T-helper 2 cell treated with Interferon-gamma antibody and Interleukin-4, amounts not matched to agents 5 μg/mL and 100 μg/mL, for 36 hours (primary cell): ENCODE results near the gene HAGH.
"Not testable (repeated sequence)": the region's sequence is repeated elsewhere in the genome, so short reads cannot be mapped to it uniquely, and the experiment has no call there.

ENCODE experiments used
- DNase-seq: peaks from one replicate; pipeline ENCODE4 v3.0.0; 2021; ENCODE audit warnings: low spot score
- H3K27ac Mint-ChIP-seq: one replicate; pipeline ENCODE4 v1.8.0; 2021; ENCODE audit warnings: mild to moderate bottlenecking, mixed read lengths
- H3K27me3 Mint-ChIP-seq: one replicate; pipeline ENCODE4 v1.8.0; 2021; ENCODE audit warnings: low read depth, mixed read lengths
- H3K36me3 Mint-ChIP-seq: one replicate; pipeline ENCODE4 v1.8.0; 2021; ENCODE audit warnings: low read depth, mixed read lengths
- H3K4me1 Mint-ChIP-seq: one replicate; pipeline ENCODE4 v1.8.0; 2021; ENCODE audit warnings: low read depth, mixed read lengths
- H3K4me3 Mint-ChIP-seq: one replicate; pipeline ENCODE4 v1.8.0; 2022; ENCODE audit warnings: mild to moderate bottlenecking, moderate library complexity, mixed read lengths
- H3K9me3 Mint-ChIP-seq: one replicate; pipeline ENCODE4 v1.8.0; 2021; ENCODE audit warnings: mixed read lengths

HAGH gene

GRCh38 chr16:1810106-1810505 is 16.5 kb downstream of the HAGH start:
- no peak overlapping the region for H3K27ac Mint-ChIP-seq
- H3K9me3 Mint-ChIP-seq, result no peaks in the 10 kb centered on the region
- no peak overlapping the region for H3K4me3 Mint-ChIP-seq
- H3K27me3 Mint-ChIP-seq, result no peaks in the 10 kb centered on the region
- peaks cover 6% of the 10 kb centered on the region for H3K4me1 Mint-ChIP-seq
- no peak for DNase-seq
- peaks cover 21% of the 10 kb centered on the region for H3K36me3 Mint-ChIP-seq

DNA sequence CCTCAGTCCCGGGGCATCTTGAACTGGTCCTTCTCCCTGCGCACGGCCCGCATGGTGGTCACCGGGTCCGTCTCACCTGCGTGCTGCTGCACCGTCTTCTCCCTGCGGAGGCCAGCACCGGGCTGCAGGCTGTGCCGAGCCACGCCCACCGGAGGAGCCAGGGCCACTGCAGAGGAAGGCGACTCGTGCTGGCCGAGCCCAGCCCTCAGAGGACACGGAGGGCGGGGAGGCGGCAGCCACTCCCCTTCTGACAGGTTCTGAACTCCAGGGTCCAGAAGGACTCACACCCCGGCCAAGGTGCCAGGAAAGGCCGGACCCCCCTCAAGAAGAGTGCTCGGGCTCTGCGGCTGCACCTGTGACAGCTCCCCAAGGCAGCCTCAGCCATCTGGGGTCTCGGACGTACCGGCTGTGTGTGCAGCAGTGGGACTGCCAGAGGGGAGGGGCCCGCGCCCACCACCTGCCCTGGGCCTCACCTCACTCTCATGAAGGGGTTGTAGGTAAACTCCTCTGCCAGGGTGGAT is 17.3 kb downstream of the HAGH start:
- no peak for DNase-seq
- Mint-ChIP-seq H3K4me3 (no peak overlapping the region), H3K4me1 (peaks cover 6% of the 10 kb centered on the region), H3K36me3 (peaks cover 21% of the 10 kb centered on the region), H3K27ac (no peak overlapping the region), H3K27me3 (no peaks in the 10 kb centered on the region), H3K9me3 (no peaks in the 10 kb centered on the region)

GRCh38 chr16:1808691-1809090 is 17.9 kb downstream of the HAGH start:
- Mint-ChIP-seq H3K27ac (no peak overlapping the region), H3K9me3 (no peaks in the 10 kb centered on the region)

DNA sequence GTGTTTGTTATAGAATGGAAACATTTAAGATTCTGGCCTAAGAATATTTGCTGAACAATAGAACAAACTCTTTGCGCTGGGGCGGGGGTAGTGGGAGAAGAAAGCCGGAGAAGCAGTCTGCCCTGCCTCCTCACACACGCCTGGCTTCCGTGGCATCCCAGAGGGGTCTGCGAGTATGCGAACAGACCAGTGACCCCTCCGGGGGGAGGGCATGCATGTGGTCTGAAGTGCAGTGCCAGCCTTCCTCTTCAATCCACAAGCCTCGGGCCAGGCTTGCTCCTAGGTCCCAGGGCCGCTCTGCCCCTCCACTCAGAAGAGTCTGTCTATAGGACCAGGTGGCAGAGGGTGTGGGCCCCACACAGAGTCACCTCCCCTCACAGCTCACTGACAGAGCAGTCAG is 19.0 kb downstream of the HAGH start:
- Mint-ChIP-seq H3K27me3 (no peaks in the 10 kb centered on the region), H3K9me3 (no peaks in the 10 kb centered on the region), H3K4me3 (no peak overlapping the region), H3K36me3 (peaks cover 15% of the 10 kb centered on the region), H3K27ac (no peak overlapping the region), H3K4me1 (peaks cover 2% of the 10 kb centered on the region)
- no peak for DNase-seq

More at GRCh38 chr16:1808691-1809090, 17.9 kb downstream of the HAGH start:
- no peak for DNase-seq
- Mint-ChIP-seq H3K4me3 (no peak overlapping the region), H3K36me3 (peaks cover 21% of the 10 kb centered on the region), H3K27me3 (no peaks in the 10 kb centered on the region), H3K4me1 (peaks cover 6% of the 10 kb centered on the region)

- H3K36me3 Mint-ChIP-seq, result peaks cover 2% of the 10 kb centered on the region
- H3K27ac Mint-ChIP-seq, result no peak overlapping the region
- no peak overlapping the region for H3K4me3 Mint-ChIP-seq
- no peak for DNase-seq
- H3K9me3 Mint-ChIP-seq, result peaks cover 13% of the 10 kb centered on the region
- H3K4me1 Mint-ChIP-seq, result no peaks in the 10 kb centered on the region
- H3K27me3 Mint-ChIP-seq, result no peaks in the 10 kb centered on the region
Measured at GRCh38 chr16:1800701-1801100, 25.9 kb downstream of the HAGH start.

DNA sequence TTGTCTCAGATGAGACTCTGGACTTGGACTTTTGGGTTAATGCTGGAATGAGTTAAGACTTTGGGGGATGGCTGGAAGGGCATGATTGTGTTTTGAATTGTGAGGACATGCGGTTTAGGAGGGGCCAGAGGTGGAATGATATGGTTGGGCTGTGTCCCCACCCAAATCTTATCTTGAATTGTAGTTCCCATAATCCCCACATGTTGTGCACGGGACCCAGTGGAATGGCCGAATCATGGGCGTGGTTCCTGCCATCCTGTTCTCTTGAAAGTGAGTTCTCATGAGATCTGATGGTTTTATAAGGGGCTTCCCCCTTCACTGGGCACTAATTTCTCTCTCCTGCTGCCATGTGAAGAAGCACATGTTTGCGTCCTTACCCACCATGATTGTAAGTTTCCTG is 27.4 kb downstream of the HAGH start:
- H3K4me3 Mint-ChIP-seq, DNase-seq, H3K27ac Mint-ChIP-seq, H3K27me3 Mint-ChIP-seq, H3K36me3 Mint-ChIP-seq, H3K4me1 Mint-ChIP-seq: not testable (repeated sequence)
- H3K9me3 Mint-ChIP-seq, result peaks cover 13% of the 10 kb centered on the region

DNA sequence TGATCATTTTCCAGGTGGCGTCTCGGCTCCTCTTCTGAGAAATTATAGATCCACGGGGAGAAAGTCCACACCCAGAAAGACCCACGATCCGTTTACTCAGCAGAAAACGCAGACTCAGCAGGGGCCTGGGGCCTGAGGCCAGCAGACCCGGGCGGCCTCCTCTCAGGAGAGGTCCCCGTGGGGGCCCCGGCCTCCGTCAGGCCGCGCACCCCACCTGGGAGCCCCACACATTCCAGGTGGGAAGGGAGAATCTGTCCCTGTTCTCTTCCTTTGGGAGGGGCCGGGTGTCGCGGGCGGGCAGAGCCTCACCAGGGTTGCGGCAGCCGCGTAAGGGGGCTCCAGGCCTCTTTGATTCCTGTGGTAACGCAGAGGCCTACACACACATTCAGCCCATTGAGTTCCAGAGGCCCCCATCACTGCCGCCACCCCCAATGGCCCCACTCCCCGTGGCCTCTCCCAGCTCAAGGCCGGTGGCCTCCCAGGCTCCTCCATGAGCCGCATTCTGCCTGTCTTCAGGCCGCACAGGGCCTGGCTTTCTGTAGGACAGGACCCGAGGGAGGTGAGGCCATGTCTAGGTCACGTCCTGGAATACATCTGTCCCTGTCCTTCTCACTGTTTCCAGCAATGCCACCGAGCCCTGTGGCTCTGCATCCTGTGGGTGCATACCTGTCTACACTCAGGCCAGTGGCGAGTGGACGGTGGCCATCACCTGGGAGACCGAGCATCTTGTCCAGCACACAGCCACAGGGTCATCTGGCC is 31.5 kb downstream of the HAGH start:
- peaks cover 4% of the 10 kb centered on the region for H3K36me3 Mint-ChIP-seq
- no peaks in the 10 kb centered on the region for H3K4me1 Mint-ChIP-seq
- H3K9me3 Mint-ChIP-seq, result peaks cover 13% of the 10 kb centered on the region
- H3K27me3 Mint-ChIP-seq, result no peaks in the 10 kb centered on the region
- H3K4me3 Mint-ChIP-seq, result no peak overlapping the region
- H3K27ac Mint-ChIP-seq, result no peak overlapping the region
- no peak for DNase-seq

- Mint-ChIP-seq H3K36me3 (peaks cover 4% of the 10 kb centered on the region), H3K27me3 (no peaks in the 10 kb centered on the region), H3K4me3 (no peak overlapping the region), H3K9me3 (peaks cover 10% of the 10 kb centered on the region), H3K27ac (no peak overlapping the region), H3K4me1 (no peaks in the 10 kb centered on the region)
- DNase-seq, result no peak
Measured at GRCh38 chr16:1794221-1794871, 32.3 kb downstream of the HAGH start.

DNA sequence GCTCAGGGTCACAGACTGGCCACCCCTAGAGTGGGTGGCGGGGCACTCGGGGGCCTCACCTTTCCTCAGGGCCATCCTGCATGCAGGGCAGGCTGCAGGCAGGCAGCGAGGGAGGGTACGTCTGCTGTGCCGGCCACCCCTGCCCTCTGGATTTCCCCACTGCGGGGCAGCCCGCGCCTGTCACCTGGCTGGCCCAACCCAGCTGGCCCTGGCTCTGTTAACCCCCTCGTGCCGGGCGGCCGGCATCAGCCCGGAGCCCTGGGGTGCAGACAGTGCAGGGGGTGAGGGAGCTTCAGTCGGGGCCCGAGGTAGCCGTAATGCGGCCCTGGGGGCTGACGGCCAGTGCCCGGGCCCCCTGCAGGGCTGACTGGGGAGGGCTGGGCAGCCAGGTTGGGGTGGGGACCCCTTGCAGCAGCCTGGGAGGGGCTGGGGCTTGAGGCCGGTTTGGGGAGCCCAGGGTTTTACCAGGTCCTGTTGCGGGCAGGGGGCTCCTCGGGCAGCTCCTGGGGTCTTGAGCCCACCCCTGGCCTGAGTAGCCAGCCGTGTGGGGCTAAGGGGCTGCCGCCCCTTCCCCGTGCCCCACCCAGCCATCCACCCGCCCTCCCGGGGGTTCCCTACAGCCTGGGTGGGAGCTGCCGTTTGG is 32.9 kb downstream of the HAGH start, which contains the start of gene IGFALS:
Gene IGFALS (minus strand): TSS at position 128 of the 643 bp plus-strand sequence. CDS start 53 bp downstream, at position 75.
- Mint-ChIP-seq H3K27me3 (no peaks in the 10 kb centered on the region), H3K36me3 (peaks cover 6% of the 10 kb centered on the region), H3K9me3 (peaks cover 3% of the 10 kb centered on the region), H3K4me3 (no peak within 1 kb of the TSS), H3K27ac (no peak within 1 kb of the TSS), H3K4me1 (no peaks in the 10 kb centered on the region)
- no peak for DNase-seq

GRCh38 chr16:1792836-1793577 is 33.6 kb downstream of the HAGH start:
- no peak overlapping the region for H3K4me3 Mint-ChIP-seq
- H3K27me3 Mint-ChIP-seq, result no peaks in the 10 kb centered on the region
- peaks cover 6% of the 10 kb centered on the region for H3K36me3 Mint-ChIP-seq
- H3K4me1 Mint-ChIP-seq, result no peaks in the 10 kb centered on the region
- DNase-seq, result no peak
- peaks cover 3% of the 10 kb centered on the region for H3K9me3 Mint-ChIP-seq
- H3K27ac Mint-ChIP-seq, result no peak overlapping the region

GRCh38 chr16:1791943-1792812 is 34.4 kb downstream of the HAGH start:
- no peak for DNase-seq
- no peak overlapping the region for H3K27ac Mint-ChIP-seq
- H3K4me1 Mint-ChIP-seq, result no peaks in the 10 kb centered on the region
- peaks cover 1% of the 10 kb centered on the region for H3K9me3 Mint-ChIP-seq
- no peak overlapping the region for H3K4me3 Mint-ChIP-seq
- H3K27me3 Mint-ChIP-seq, result no peaks in the 10 kb centered on the region
- peaks cover 4% of the 10 kb centered on the region for H3K36me3 Mint-ChIP-seq

DNA sequence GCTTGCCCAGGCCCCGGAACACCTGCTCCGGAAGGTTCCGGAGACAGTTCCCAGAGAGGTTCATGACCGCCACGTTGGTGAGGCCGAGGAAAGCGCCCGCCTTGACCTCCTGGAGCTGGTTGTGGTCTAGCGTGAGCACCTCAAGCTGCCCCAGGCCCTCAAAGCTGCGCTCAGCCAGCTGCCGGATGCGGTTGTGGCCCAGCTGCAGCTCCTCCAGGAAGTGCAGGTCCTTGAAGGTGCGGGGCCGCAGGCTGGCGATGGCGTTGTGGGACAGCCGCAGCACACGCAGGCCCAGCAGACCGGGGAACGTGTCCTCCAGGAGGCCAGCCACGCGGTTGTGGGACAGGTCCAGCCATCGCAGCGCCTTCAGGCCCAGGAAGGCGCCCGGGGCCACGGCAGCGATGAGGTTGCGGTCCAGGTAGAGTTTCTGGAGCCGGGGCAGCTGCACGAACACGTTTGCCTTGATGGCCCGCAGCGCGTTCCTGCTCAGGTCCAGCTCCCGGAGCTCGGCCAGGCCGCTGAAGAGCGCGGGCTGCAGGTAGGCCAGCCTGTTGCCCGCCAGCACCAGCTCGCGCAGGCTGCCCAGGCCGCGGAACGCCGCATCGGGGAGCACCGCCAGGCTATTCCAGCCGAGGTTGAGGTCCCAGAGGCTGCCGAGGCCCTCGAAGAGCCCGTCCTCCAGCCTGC is 35.2 kb downstream of the HAGH start:
- DNase-seq, result no peak
- H3K4me1 Mint-ChIP-seq, result no peaks in the 10 kb centered on the region
- H3K4me3 Mint-ChIP-seq, result no peak overlapping the region
- H3K36me3 Mint-ChIP-seq, result peaks cover 3% of the 10 kb centered on the region
- no peaks in the 10 kb centered on the region for H3K9me3 Mint-ChIP-seq
- H3K27ac Mint-ChIP-seq, result no peak overlapping the region
- no peaks in the 10 kb centered on the region for H3K27me3 Mint-ChIP-seq
